Measurements from ENCODE around the gene SNTN.

Gene SNTN

DNA sequence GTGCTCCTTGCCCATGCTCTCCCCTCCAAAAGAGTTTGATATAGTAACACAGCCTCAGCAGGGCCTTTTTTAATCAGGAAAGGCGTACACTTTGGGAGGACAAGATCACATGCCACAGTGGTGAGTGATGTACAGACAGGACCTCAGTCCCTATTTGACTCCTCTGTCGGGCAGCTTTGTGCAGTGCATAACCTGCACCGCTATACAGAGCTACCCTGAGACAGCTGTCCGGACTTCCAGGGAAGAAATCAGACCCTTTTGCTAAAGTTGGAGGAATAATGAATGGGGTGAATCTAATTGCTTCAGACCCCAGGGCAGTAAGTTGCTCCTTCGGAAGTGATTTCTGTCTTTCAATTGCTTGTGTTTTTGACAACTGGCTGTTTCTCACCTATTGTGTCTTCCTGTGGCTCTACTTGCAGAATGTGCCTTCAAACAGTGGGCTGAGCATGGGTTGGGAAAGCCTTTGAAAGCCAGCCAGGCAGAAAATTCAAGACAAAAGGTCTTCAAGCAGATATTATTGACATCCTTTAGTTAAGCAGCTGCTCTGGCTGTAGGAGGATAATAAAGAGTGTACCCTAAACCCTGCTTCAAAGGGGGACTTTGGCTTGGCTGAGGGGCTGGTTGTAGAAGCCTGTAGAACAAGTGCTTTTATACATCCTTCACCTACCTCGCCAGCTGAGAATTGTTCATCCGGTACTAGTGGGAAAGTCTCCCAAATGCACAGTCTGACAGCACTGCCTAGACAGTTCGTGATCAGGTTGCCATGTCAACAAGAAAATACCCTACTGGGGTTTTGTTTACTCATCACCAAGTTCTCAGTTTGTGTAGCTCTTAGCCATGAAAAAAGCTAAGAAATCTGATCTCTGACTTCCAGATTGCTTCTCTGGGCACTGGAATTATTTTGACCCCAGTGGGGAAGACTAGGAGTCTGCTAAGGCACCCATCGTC lies 35.1 kb downstream of the SNTN start:
- DNase-seq (ENCODE audit: low read depth) = peak; percentile 32
- TF ChIP-seq, protein P1, sequence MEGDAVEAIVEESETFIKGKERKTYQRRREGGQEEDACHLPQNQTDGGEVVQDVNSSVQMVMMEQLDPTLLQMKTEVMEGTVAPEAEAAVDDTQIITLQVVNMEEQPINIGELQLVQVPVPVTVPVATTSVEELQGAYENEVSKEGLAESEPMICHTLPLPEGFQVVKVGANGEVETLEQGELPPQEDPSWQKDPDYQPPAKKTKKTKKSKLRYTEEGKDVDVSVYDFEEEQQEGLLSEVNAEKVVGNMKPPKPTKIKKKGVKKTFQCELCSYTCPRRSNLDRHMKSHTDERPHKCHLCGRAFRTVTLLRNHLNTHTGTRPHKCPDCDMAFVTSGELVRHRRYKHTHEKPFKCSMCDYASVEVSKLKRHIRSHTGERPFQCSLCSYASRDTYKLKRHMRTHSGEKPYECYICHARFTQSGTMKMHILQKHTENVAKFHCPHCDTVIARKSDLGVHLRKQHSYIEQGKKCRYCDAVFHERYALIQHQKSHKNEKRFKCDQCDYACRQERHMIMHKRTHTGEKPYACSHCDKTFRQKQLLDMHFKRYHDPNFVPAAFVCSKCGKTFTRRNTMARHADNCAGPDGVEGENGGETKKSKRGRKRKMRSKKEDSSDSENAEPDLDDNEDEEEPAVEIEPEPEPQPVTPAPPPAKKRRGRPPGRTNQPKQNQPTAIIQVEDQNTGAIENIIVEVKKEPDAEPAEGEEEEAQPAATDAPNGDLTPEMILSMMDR (IDR thresholded peaks at IDR 0.05; ENCODE audit: insufficient read depth, low read depth, low read length, missing control alignments) = no peak
- H3K4me3 ChIP-seq (ENCODE audit: low read depth, low read length) = no peak overlapping the region

- TF ChIP-seq, protein P1 (IDR thresholded peaks at IDR 0.05; ENCODE audit: insufficient read depth, low read depth, low read length, missing control alignments) = no peak
- DNase-seq (ENCODE audit: low read depth) = peak; percentile 27
- H3K4me3 ChIP-seq (ENCODE audit: low read depth, low read length) = no peak overlapping the region
Observed at GRCh38 chr3:63689285-63689684, 36.8 kb downstream of the SNTN start.

DNA sequence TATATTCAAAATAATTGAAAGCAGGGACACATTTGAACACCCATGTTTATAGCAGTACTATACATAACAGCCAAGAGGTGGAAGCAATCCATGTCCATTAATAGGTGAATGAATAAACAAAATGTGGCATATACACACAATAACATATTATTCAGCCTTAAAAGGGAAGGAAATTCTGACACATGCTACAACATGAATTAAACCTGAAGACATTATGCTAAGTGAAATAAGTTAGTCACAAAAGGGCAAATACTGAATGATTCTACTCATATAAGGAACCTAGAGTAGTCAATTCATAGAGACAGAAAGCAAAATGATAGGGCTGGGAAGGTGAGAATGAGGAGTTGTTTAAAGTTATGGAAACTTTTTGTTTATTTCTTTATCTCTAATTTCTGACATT lies 40.9 kb downstream of the SNTN start:
- TF ChIP-seq, protein P1 (IDR thresholded peaks at IDR 0.05; ENCODE audit: insufficient read depth, low read depth, low read length, missing control alignments) = no peak
- no peak for DNase-seq (ENCODE audit: low read depth)
- H3K4me3 ChIP-seq (ENCODE audit: low read depth, low read length) = no peak overlapping the region

GRCh38 chr3:63705092-63705645 lies 52.7 kb downstream of the SNTN start:
- TF ChIP-seq, protein P1 (IDR thresholded peaks at IDR 0.05; ENCODE audit: insufficient read depth, low read depth, low read length, missing control alignments) = no peak
- H3K4me3 ChIP-seq (ENCODE audit: low read depth, low read length) = no peak overlapping the region
- no peak for DNase-seq (ENCODE audit: low read depth)

DNA sequence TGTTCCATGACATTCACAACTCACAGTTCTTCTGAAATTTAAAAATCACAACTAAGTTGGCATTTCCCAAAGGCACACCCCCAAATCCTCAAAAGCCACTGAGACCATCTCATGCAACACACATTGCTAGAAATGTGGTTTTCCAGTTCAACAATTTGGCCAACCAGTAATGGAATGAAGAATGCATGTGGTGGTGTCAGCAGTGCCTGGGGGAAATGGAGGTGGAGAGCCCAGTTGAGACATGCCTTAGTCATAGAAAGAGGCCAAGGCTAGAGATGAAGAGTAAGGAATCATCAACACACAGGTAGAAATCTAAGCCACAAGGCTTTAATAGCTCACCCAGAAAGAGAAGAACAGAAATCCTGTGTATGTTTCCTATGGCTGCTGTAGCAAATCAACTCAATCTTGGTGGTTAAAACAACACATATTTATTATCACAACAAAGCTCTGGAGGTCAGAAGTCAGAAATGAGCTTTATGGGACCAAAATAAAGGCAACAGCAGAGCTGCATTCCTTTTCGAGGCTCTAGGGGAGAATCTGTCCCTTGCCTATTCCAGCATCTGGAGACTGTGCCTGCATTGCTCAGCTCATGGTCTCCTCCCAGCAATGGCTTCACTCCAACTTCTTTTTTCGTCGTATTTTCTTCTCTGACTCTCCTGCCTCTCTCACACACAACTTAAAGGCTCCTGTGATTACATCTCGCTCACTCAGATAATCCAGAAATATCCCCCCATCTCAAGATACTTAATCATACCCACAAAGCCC lies 54.0 kb downstream of the SNTN start:
- DNase-seq (ENCODE audit: low read depth) = no peak
- no peak overlapping the region for H3K4me3 ChIP-seq (ENCODE audit: low read depth, low read length)
- TF ChIP-seq, protein P1 (IDR thresholded peaks at IDR 0.05; ENCODE audit: insufficient read depth, low read depth, low read length, missing control alignments) = no peak

- DNase-seq (ENCODE audit: low read depth) = no peak
- TF ChIP-seq, protein P1 (IDR thresholded peaks at IDR 0.05; ENCODE audit: insufficient read depth, low read depth, low read length, missing control alignments) = no peak
- H3K4me3 ChIP-seq (ENCODE audit: low read depth, low read length) = no peak overlapping the region
Observed at GRCh38 chr3:63707731-63708130, 55.3 kb downstream of the SNTN start.
